GM12878 (cell line): ENCODE measurements around the gene SUSD5. TPM values are rescaled to one million over a fixed set of nuclear protein-coding genes. Genes with fewer than 3 reads are reported as not detected.

Experiments used
- ATAC-seq: fragments of 200-7000 bp; cut with Tn5 transposase; 3 replicates; pipeline ENCODE4 v1.9.1; 2020; ENCODE audit warnings: mild to moderate bottlenecking, moderate library complexity
- BruUV-seq: library from RNA; stranded (reverse); fragments of 400-500 nt; replicated peaks from 2 replicates; lab custom pipeline; 2021; lab: Mats Ljungman, UMichigan
- CTCF ChIA-PET: fragments of 300-600 bp; sonication (Branson Sonifier 250); formaldehyde crosslinking; extraction: SDS; loops from one replicate; lab custom pipeline; 2021; ENCODE audit warnings: inconsistent platforms; lab: Yijun Ruan, JAX
- POLR2A ChIA-PET: fragments of 350-600 bp; formaldehyde crosslinking; extraction: SDS; loops from one replicate; lab custom pipeline; 2021; ENCODE audit warnings: inconsistent platforms; lab: Charles Lee
- RAD21 ChIA-PET: fragments of 300-600 bp; sonication (Branson Sonifier 250); formaldehyde crosslinking; loops from one replicate; lab custom pipeline; 2023; ENCODE audit warnings: antibody characterized with exemption; ENCODE audit not compliant: unreplicated experiment; lab: Charles Lee
- SMC1A ChIA-PET: fragments of 300-600 bp; sonication (Branson Sonifier 250); formaldehyde crosslinking; loops from one replicate; lab custom pipeline; 2023; ENCODE audit not compliant: unreplicated experiment, uncharacterized antibody; lab: Charles Lee
- DNase-seq: peaks from one replicate; pipeline ENCODE4 v3.0.0-alpha.2; 2011; ENCODE audit warnings: low read depth, low spot score
- FAIRE-seq: peaks from 3 replicates; lab custom pipeline; 2011; peaks lifted over from hg19 to GRCh38; lab: Jason Lieb, UNC
- H2AFZ ChIP-seq: 2 replicates; pipeline ENCODE4 v1.6.0; 2011; ENCODE audit warnings: low read depth, low read length, control low read depth; ENCODE audit not compliant: control insufficient read depth
- H3K27ac ChIP-seq: 2 replicates; pipeline ENCODE4 v1.5.1; 2011; ENCODE audit warnings: control low read depth; ENCODE audit not compliant: control insufficient read depth, insufficient read depth
- H3K27me3 ChIP-seq, 2 experiments: replicated peaks in 1 of 2; 2 replicates each; pipeline versions ENCODE4 v1.6.0 to v1.6.1; 2011; ENCODE audit warnings: low read length in 1 of 2; ENCODE audit not compliant: control insufficient read depth in 2 of 2, insufficient read depth in 2 of 2
- H3K36me3 ChIP-seq, 2 experiments: 2 replicates each; pipeline ENCODE4 v1.5.1; 2011; ENCODE audit warnings: low read length in 1 of 2; ENCODE audit not compliant: control insufficient read depth in 2 of 2, insufficient read depth in 2 of 2
- H3K4me1 ChIP-seq: 2 replicates; pipeline ENCODE4 v1.6.1; 2011; ENCODE audit warnings: mild to moderate bottlenecking, low read length, moderate library complexity, mixed read lengths; ENCODE audit not compliant: control insufficient read depth, insufficient read depth
- H3K4me2 ChIP-seq: 2 replicates; pipeline ENCODE4 v1.6.0; 2011; ENCODE audit warnings: control low read depth; ENCODE audit not compliant: control insufficient read depth, insufficient read depth
- H3K4me3 ChIP-seq: fragments of 200-600 bp; sonication (generic); 2 replicates; pipeline ENCODE4 v1.5.1; 2016
- H3K79me2 ChIP-seq: 2 replicates; pipeline ENCODE4 v1.6.0; 2011; ENCODE audit warnings: low read length; ENCODE audit not compliant: control insufficient read depth, insufficient read depth
- H3K9ac ChIP-seq: 2 replicates; pipeline ENCODE4 v1.8.0; 2011; ENCODE audit warnings: low read length, control low read depth, mixed read lengths; ENCODE audit not compliant: control insufficient read depth, insufficient read depth
- H3K9me3 ChIP-seq: replicated peaks from 3 replicates; pipeline ENCODE4 v1.5.1; 2011; ENCODE audit warnings: mild to moderate bottlenecking, low read length; ENCODE audit not compliant: control insufficient read depth, insufficient read depth
- H4K20me1 ChIP-seq: 2 replicates; pipeline ENCODE4 v1.6.0; 2011; ENCODE audit not compliant: control insufficient read depth, insufficient read depth
- CBX3 ChIP-seq: fragments of 200-600 bp; sonication (generic); IDR thresholded peaks from 2 replicates; pipeline ENCODE4 v1.6.1; 2016; ENCODE audit warnings: low read depth, borderline replicate concordance
- E4F1 ChIP-seq: fragments of 450-650 bp; IDR thresholded peaks from 2 replicates; pipeline ENCODE4 v1.6.1; 2018; ENCODE audit warnings: borderline replicate concordance, mild to moderate bottlenecking; ENCODE audit not compliant: partially characterized antibody
- IKZF2 ChIP-seq, 2 experiments: fragments of 450-650 bp; IDR thresholded peaks; 2 replicates each; pipeline ENCODE4 v1.6.1; 2017; ENCODE audit warnings: mild to moderate bottlenecking in 2 of 2, moderate library complexity in 2 of 2
- IRF4 ChIP-seq: IDR thresholded peaks from 2 replicates; pipeline ENCODE4 v1.6.1; 2011; ENCODE audit warnings: low read depth, low read length
- LARP7 ChIP-seq: fragments of 450-650 bp; IDR thresholded peaks from 2 replicates; pipeline ENCODE4 v1.6.1; 2017; ENCODE audit warnings: mild to moderate bottlenecking
- NRF1 ChIP-seq: conservative IDR thresholded peaks from 2 replicates; pipeline ENCODE4 v1.6.1; 2011; ENCODE audit warnings: mild to moderate bottlenecking, low read depth, low read length, improper control_type of control experiment
- PML ChIP-seq: IDR thresholded peaks from 2 replicates; pipeline ENCODE4 v1.6.1; 2012; ENCODE audit warnings: low read length, inconsistent platforms
- RB1 ChIP-seq: fragments of 450-650 bp; formaldehyde crosslinking; IDR thresholded peaks from 2 replicates; pipeline ENCODE4 v1.6.1; 2017; ENCODE audit warnings: mild to moderate bottlenecking, borderline replicate concordance
- RUNX3 ChIP-seq: IDR thresholded peaks from 2 replicates; pipeline ENCODE4 v1.6.1; 2012; ENCODE audit warnings: low read length, inconsistent platforms
- TCF3 ChIP-seq: IDR thresholded peaks from 2 replicates; pipeline ENCODE4 v1.6.1; 2012; ENCODE audit warnings: low read depth, mild to moderate bottlenecking, low read length, borderline replicate concordance; ENCODE audit not compliant: insufficient read depth
- YY1 ChIP-seq: IDR thresholded peaks from 2 replicates; pipeline ENCODE4 v1.6.1; 2011; ENCODE audit warnings: low read depth, mild to moderate bottlenecking, low read length
- ZBTB33 ChIP-seq: fragments of 450-650 bp; IDR thresholded peaks from 2 replicates; pipeline ENCODE4 v1.6.1; 2017; ENCODE audit warnings: mild to moderate bottlenecking
- ZNF384 ChIP-seq: IDR thresholded peaks from 2 replicates; pipeline ENCODE4 v1.6.1; 2012; ENCODE audit warnings: low read depth, mild to moderate bottlenecking, low read length, improper control_type of control experiment, borderline replicate concordance
- WGBS: methylation state at CpG from one replicate; pipeline ENCODE4 v1.1.6; 2016; ENCODE audit warnings: low lambda C conversion rate; ENCODE audit not compliant: insufficient replicate concordance, insufficient coverage; ENCODE audit errors: missing lambda C conversion rate; 5-methylcytosine and 5-hydroxymethylcytosine counted together
- in situ Hi-C: fragments of 300-500 bp; cut with MboI; formaldehyde crosslinking; loops from 9 replicates; pipeline ENCODE4 v1.14.3; 2018; ENCODE audit warnings: mixed read lengths
- intact Hi-C: fragments of 100-400 bp; cut with micrococcal nuclease; formaldehyde crosslinking; loops from one replicate; pipeline ENCODE4 v1.14.2; 2022; ENCODE audit not compliant: unreplicated experiment
- polyA plus RNA-seq, 11 experiments: library from polyadenylated mRNA; depleted of rRNA in 4 of 11; unstranded in 6 of 11; stranded (reverse) in 5 of 11; fragments of >200 nt; fragmentation: Nextera tagmentation in 4 of 11; fragmentation: Illumina TruSeq in 1 of 11; extraction: Ambion mirVana in 4 of 11; extraction: Trizol in 1 of 11; gene quantifications; 1 replicate in 1 of 11; 2 replicates in 10 of 11; pipeline versions ENCODE4 v1.2.1 to v1.2.3, GENCODE V29; 2011 to 2016; ENCODE audit warnings: inconsistent platforms in 2 of 11, missing spikeins in 2 of 11, low read depth in 1 of 11
- small RNA-seq: library from RNA; depleted of rRNA; stranded (forward); fragments of <200 nt; gene quantifications from one replicate; pipeline ENCODE3, GENCODE V24; 2014
- total RNA-seq, 4 experiments: library from RNA; depleted of rRNA in 3 of 4; stranded (reverse); fragments of >200 nt in 3 of 4; fragmentation: Illumina TruSeq in 1 of 4; extraction: Trizol in 1 of 4; gene quantifications; 2 replicates each; pipeline versions ENCODE4 v1.2.1 to v1.2.3, GENCODE V29; 2013 to 2021

The SUSD5 gene
- total and polyA plus RNA-seq, 10 of the 15 experiments (the other 5 are each of a cell fraction or from before 2014, with no cell fraction given) = 0.01 to 0.05 (median 0.03) TPM; not detected in 4

DNA sequence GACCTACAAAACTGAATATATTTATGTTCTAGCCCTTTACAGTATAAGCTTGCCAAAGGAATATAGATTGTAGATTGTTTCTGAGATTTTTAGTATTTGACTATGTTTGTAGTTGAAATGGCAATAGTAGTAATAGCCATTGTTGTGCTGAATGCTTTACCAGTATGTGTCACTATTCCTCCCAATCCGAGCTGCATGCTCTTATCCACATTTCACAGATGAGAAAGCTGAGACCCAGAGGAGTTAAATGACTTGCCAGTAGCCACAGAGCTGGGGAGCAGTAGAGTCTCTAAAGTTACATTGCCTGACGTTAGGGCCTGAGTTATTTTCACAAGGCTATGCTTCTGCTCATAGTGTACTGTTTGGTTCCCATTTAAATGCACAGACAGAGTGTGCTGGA is 118.4 kb downstream of the SUSD5 start:
- in situ Hi-C loops = no loop called here
- Histone ChIP-seq H3K4me1 (no peaks in the 10 kb centered on the region), H3K79me2 (peaks cover 14% of the 10 kb centered on the region), H3K27me3 (no peaks in the 10 kb centered on the region), H2AFZ (no peak overlapping the region), H3K9ac (no peak overlapping the region), H4K20me1 (no peaks in the 10 kb centered on the region), H3K4me3 (no peak overlapping the region), H3K4me2 (no peak overlapping the region), H3K27ac (no peak overlapping the region), H3K9me3 (no peaks in the 10 kb centered on the region), H3K36me3 (no peaks in the 10 kb centered on the region)
- ATAC-seq = no peak
- intact Hi-C loops = no loop called here
- DNase-seq = no peak
- FAIRE-seq = no peak
- ChIA-PET CTCF (no interaction called here), RAD21 (no interaction called here), SMC1A (interaction anchor here (0.7 to 1.1 kb wide), 3 partner anchors 26 to 273 kb away, joined by 3 to 4 read pairs (median 3); no protein-coding TSS in a partner anchor), POLR2A (no interaction called here)
- WGBS = 42% methylated on average over 2 of the region's 2 CpGs
- TF ChIP-seq E4F1 (no peak), PML (no peak), CBX3 (no peak), IKZF2 (IDR thresholded peaks at IDR 0.05) (no peak), ZBTB33 (no peak), RUNX3 (no peak), IRF4 (no peak), RB1 (no peak), ZNF384 (no peak), LARP7 (no peak), YY1 (no peak), NRF1 (no peak), TCF3 (no peak)
- BruUV-seq = no TSS peak

Small RNA genes within 50 kb of the gene (small RNA-seq; reads per million reads assigned to genes)
- gene AC123900.1 (not detected), gene RN7SL296P (not detected)

Other genes with a start within 250 kb of the SUSD5 start
- gene GLB1, start 121.7 kb downstream of the SUSD5 start, total RNA-seq (2014; rRNA removed) = 31.1 and 32.6 TPM in 2 replicates
- gene GLB1, start 121.7 kb downstream of the SUSD5 start, total RNA-seq (2014; rRNA removed; fragmentation: Illumina TruSeq; extraction: Trizol) = 20.6 and 25.3 TPM in 2 replicates
- gene GLB1, start 121.7 kb downstream of the SUSD5 start, total RNA-seq (2021) = 38.3 and 39.0 TPM in 2 replicates
- gene GLB1, start 121.7 kb downstream of the SUSD5 start, polyA plus RNA-seq (2011; rRNA removed) = 35.4 and 57.1 TPM in 2 replicates
- 28.4 and 34.4 TPM in 2 replicates for gene GLB1, start 121.7 kb downstream of the SUSD5 start, polyA plus RNA-seq (2014; fragmentation: Illumina TruSeq; extraction: Trizol)
- gene GLB1, start 121.7 kb downstream of the SUSD5 start, polyA plus RNA-seq (2014; fragmentation: Nextera tagmentation; extraction: Ambion mirVana) = 10 to 100 TPM; 30.4 to 44.8 TPM
- gene GLB1, start 121.7 kb downstream of the SUSD5 start, polyA plus RNA-seq (2014; rRNA removed) = 26.7 and 28.7 TPM in 2 replicates
- 10 to 100 TPM; 31.4 to 39.2 TPM for gene GLB1, start 121.7 kb downstream of the SUSD5 start, polyA plus RNA-seq (2016; fragmentation: Nextera tagmentation; extraction: Ambion mirVana)
- gene TMPPE, start 121.7 kb downstream of the SUSD5 start, total RNA-seq (2014; rRNA removed) = 3.7 and 3.8 TPM in 2 replicates
- gene TMPPE, start 121.7 kb downstream of the SUSD5 start, total RNA-seq (2014; rRNA removed; fragmentation: Illumina TruSeq; extraction: Trizol) = 2.7 and 3.0 TPM in 2 replicates
- gene TMPPE, start 121.7 kb downstream of the SUSD5 start, total RNA-seq (2021) = 5.3 and 6.7 TPM in 2 replicates
- gene TMPPE, start 121.7 kb downstream of the SUSD5 start, polyA plus RNA-seq (2011; rRNA removed) = 3.2 and 3.7 TPM in 2 replicates
- gene TMPPE, start 121.7 kb downstream of the SUSD5 start, polyA plus RNA-seq (2014; fragmentation: Illumina TruSeq; extraction: Trizol) = 0.87 and 1.7 TPM in 2 replicates
- under 1 TPM; 0.11 to 0.13 TPM for gene TMPPE, start 121.7 kb downstream of the SUSD5 start, polyA plus RNA-seq (2014; fragmentation: Nextera tagmentation; extraction: Ambion mirVana)
- 2.3 and 2.9 TPM in 2 replicates for gene TMPPE, start 121.7 kb downstream of the SUSD5 start, polyA plus RNA-seq (2014; rRNA removed)
- 1 to 10 TPM; 1.9 to 2.1 TPM for gene TMPPE, start 121.7 kb downstream of the SUSD5 start, polyA plus RNA-seq (2016; fragmentation: Nextera tagmentation; extraction: Ambion mirVana)
- 19.0 and 25.1 TPM in 2 replicates for gene CRTAP, start 104.8 kb downstream of the SUSD5 start, total RNA-seq (2014; rRNA removed)
- 18.5 and 20.8 TPM in 2 replicates for gene CRTAP, start 104.8 kb downstream of the SUSD5 start, total RNA-seq (2014; rRNA removed; fragmentation: Illumina TruSeq; extraction: Trizol)
- gene CRTAP, start 104.8 kb downstream of the SUSD5 start, total RNA-seq (2021) = 38.4 and 43.6 TPM in 2 replicates
- 37.0 and 40.8 TPM in 2 replicates for gene CRTAP, start 104.8 kb downstream of the SUSD5 start, polyA plus RNA-seq (2011; rRNA removed)
- gene CRTAP, start 104.8 kb downstream of the SUSD5 start, polyA plus RNA-seq (2014; fragmentation: Illumina TruSeq; extraction: Trizol) = 42.3 and 45.3 TPM in 2 replicates
- 1 to 10 TPM; 6.0 to 6.2 TPM for gene CRTAP, start 104.8 kb downstream of the SUSD5 start, polyA plus RNA-seq (2014; fragmentation: Nextera tagmentation; extraction: Ambion mirVana)
- gene CRTAP, start 104.8 kb downstream of the SUSD5 start, polyA plus RNA-seq (2014; rRNA removed) = 34.5 and 35.5 TPM in 2 replicates
- gene CRTAP, start 104.8 kb downstream of the SUSD5 start, polyA plus RNA-seq (2016; fragmentation: Nextera tagmentation; extraction: Ambion mirVana) = 10 to 100 TPM; 23.1 to 23.5 TPM
- gene FBXL2, start 58.6 kb upstream of the SUSD5 start, total RNA-seq (2014; rRNA removed) = 0.28 TPM in 1 of 2 replicates, not detected in the other
- 0.04 TPM in 1 of 2 replicates, not detected in the other for gene FBXL2, start 58.6 kb upstream of the SUSD5 start, total RNA-seq (2014; rRNA removed; fragmentation: Illumina TruSeq; extraction: Trizol)
- gene FBXL2, start 58.6 kb upstream of the SUSD5 start, total RNA-seq (2021) = not detected in 2 replicates
- 0.39 and 0.46 TPM in 2 replicates for gene FBXL2, start 58.6 kb upstream of the SUSD5 start, polyA plus RNA-seq (2011; rRNA removed)
- gene FBXL2, start 58.6 kb upstream of the SUSD5 start, polyA plus RNA-seq (2014; fragmentation: Illumina TruSeq; extraction: Trizol) = 0.09 and 0.40 TPM in 2 replicates
- gene FBXL2, start 58.6 kb upstream of the SUSD5 start, polyA plus RNA-seq (2014; fragmentation: Nextera tagmentation; extraction: Ambion mirVana) = under 1 TPM; 0.05 TPM
- gene FBXL2, start 58.6 kb upstream of the SUSD5 start, polyA plus RNA-seq (2014; rRNA removed) = 0.15 and 0.16 TPM in 2 replicates
- under 1 TPM; 0.54 to 0.72 TPM for gene FBXL2, start 58.6 kb upstream of the SUSD5 start, polyA plus RNA-seq (2016; fragmentation: Nextera tagmentation; extraction: Ambion mirVana)
- 55.7 and 60.4 TPM in 2 replicates for gene UBP1, start 221.6 kb upstream of the SUSD5 start, total RNA-seq (2014; rRNA removed)
- 44.3 and 49.0 TPM in 2 replicates for gene UBP1, start 221.6 kb upstream of the SUSD5 start, total RNA-seq (2014; rRNA removed; fragmentation: Illumina TruSeq; extraction: Trizol)
- gene UBP1, start 221.6 kb upstream of the SUSD5 start, total RNA-seq (2021) = 58.5 and 69.1 TPM in 2 replicates
- gene UBP1, start 221.6 kb upstream of the SUSD5 start, polyA plus RNA-seq (2011; rRNA removed) = 89.3 and 98.6 TPM in 2 replicates
- gene UBP1, start 221.6 kb upstream of the SUSD5 start, polyA plus RNA-seq (2014; fragmentation: Illumina TruSeq; extraction: Trizol) = 93.6 and 110 TPM in 2 replicates
- gene UBP1, start 221.6 kb upstream of the SUSD5 start, polyA plus RNA-seq (2014; fragmentation: Nextera tagmentation; extraction: Ambion mirVana) = 10 to 100 TPM in 1 of 2 experiments, 1 to 10 TPM in 1; 9.8 to 14.4 TPM
- gene UBP1, start 221.6 kb upstream of the SUSD5 start, polyA plus RNA-seq (2014; rRNA removed) = 77.9 and 80.1 TPM in 2 replicates
- 10 to 100 TPM in 1 of 2 experiments, 1 to 10 TPM in 1; 9.3 to 15.0 TPM for gene UBP1, start 221.6 kb upstream of the SUSD5 start, polyA plus RNA-seq (2016; fragmentation: Nextera tagmentation; extraction: Ambion mirVana)